GM18873 (cell line): ENCODE results near the gene FMR1.

Source experiments
- ATAC-seq: cut with Tn5 transposase; IDR thresholded peaks from one replicate; pipeline ENCODE4 v1.9.1; 2021; ENCODE audit warnings: mild to moderate bottlenecking, moderate library complexity, moderate number of reproducible peaks; ENCODE audit not compliant: unreplicated experiment, low FRiP score

The FMR1 gene

DNA sequence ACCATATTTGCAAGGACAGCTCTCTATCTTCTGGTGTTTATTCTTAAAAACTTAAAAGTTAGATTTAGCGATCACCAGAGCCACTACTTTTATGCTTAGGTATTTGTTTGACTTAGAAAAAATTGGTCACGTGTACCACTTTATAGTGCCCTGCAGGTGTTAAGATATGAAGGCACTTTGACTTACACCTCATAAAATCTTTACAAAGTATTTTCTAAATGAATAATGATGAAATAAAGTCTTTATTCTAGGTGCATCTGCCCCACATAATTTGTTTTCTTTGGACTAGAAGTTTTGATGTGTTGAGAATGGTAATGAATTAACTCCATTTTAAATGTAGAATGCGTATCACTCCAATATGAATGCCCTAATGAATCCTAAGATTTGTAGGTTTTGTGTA is 2.9 kb downstream of the FMR1 start:
- ATAC-seq: no peak

DNA sequence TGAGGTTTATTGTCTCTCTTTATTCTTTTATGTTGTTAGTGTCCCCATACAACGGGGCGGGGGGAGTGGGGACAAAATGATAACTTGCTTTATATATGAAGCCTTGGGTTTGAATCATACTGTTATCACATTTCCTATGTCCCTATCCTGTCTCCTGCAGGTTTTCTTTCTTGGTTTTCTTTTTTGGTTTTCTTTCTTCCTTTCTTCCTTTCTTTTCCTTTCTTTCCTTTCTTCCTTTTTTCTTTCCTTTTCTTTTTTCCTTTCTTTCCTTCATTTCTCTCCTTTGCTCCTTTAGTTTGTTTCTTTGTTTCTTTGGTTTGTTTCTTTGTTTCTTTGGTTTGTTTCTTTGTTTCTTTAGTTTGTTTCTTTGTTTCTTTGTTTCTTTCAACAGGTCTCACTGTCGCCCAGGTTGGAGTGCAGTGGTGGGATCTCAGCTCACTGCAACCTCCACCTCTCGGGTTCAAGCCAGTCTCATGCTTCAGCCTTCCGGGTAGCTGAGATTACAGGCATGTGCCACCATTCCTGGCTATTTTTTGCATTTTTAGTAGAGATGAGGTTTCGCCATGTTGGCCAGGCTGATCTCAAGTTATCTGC is 4.8 kb downstream of the FMR1 start:
- no peak for ATAC-seq

- ATAC-seq: peak; percentile 86
These were observed 6.3 kb downstream of the FMR1 start for GRCh38 chrX:147917700-147918695.

GRCh38 chrX:147920161-147920666 is 8.5 kb downstream of the FMR1 start:
- ATAC-seq: no peak

DNA sequence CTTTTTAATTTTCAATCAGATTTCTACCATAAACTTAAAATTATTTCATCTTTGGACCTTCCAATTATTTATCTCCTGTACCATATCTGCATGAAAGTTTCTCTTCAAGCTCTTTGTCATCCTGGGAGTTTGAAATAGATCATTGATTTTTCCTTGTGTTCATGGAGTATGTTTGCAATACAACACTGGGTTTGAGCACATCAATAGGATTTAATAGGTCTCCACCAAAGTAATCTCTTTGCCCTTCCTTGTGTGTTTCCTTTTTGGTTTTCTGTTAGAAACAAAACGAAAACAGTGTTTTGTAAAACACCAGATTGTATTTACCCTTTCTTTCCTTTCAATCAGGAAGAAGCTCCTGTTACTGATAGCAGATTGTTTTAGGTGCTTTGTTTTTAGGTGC is 11.9 kb downstream of the FMR1 start:
- ATAC-seq: no peak

DNA sequence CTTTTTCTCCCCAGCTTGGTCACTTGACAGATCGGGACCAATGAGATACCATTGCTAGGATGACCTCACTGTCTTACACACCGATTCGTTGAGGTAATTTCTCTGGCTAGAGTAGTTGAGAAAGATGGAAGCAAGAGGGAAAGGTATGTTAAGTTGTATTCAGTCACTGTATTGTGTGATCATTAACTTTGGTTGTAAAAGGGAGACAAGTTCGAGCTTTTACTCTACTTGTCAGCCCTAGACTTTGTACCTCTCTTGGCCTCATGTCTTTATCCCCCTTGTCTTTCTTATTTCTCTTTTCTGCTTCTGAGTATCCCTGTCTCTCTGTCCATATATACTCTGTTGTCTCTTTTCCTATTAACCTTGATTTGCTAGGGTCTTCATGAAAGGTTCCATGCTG is 15.5 kb downstream of the FMR1 start:
- ATAC-seq: no peak

- no peak for ATAC-seq
These were observed 22.1 kb downstream of the FMR1 start for GRCh38 chrX:147933815-147934214.

- no peak for ATAC-seq
These were observed 23.5 kb downstream of the FMR1 start for GRCh38 chrX:147935156-147935758.

- no peak for ATAC-seq
These were observed 33.6 kb downstream of the FMR1 start for GRCh38 chrX:147945286-147945685.

GRCh38 chrX:147948531-147948930 is 36.8 kb downstream of the FMR1 start:
- no peak for ATAC-seq

- no peak for ATAC-seq
These were observed 38.6 kb downstream of the FMR1 start for GRCh38 chrX:147950352-147950751.

DNA sequence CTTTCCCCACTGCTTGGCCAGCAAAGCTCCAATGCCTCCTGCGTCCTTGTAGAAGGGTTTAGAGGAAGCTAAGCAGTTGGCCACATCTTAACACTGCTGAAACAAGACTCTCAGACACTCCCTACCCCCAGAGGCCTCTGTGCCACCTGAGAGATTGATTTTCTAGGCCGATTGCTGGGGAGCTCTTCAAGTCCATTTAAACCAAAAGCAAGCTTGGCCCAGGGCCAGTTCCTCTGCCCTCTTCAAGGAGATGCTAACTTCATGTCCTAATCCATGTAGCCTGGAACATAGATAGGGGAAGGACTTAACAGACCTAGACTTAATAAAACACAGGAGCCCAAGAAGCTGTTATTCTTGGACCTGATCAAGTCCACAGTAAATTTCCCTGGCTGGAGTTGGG is 42.3 kb downstream of the FMR1 start:
- no peak for ATAC-seq

- no peak for ATAC-seq
These were observed 45.6 kb downstream of the FMR1 start for GRCh38 chrX:147957291-147957690.

DNA sequence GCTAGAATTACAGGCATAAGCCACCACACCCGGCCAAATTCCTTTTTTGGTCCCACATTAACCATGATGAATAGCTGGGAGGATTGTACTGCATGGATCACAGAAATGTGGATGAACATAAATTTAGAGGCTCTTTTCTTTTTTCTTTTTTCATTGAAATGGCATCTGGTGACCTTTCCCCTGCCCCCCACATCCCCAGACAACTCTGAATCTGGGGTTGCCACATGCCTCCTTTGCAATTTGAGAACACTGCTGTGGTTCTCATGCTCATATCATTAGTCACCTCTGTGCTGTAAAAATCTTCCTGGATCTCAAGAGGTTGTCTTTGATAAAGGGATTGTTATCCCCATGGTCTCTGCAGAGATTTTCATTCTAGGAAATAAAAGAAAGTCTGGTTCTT is 46.6 kb downstream of the FMR1 start:
- ATAC-seq: no peak

DNA sequence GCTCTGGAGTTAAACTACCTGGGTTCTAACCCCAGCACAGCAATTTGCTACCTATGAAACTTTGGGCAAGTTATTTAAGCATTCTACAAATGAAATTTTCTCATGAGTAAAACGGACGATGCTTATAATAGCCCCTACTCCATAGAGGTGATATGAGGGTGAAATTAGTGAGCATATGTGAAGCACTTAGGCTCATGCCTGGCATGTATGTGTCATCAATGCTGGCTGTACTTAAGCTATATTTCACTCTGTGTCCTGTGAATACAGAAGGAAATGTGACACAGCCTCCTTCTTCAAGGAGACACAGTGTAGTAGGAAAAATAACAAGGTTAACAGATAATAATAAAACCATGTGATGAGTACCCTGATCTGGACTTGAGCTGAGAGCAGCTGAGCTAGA is 49.0 kb downstream of the FMR1 start:
- ATAC-seq: no peak

DNA sequence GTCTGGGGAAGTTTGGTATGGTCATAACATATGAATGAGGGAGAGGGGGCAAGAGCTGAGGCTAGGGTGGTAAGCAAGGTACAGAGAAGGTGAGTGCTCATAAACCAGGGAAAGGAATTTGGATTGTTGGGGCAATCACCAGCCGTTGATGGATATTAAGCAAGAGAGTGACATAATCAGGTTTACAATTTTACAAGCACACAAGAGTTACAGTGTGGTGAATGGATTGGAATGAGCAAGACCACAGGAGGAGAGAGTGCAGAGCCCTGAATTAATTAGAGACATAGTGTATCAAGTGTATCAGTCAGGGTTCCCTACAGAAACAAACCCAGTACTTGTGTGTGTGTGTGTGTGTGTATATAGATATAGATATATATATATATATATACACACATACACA is 50.8 kb downstream of the FMR1 start:
- ATAC-seq: no peak

GRCh38 chrX:147978931-147979330 is 67.2 kb downstream of the FMR1 start:
- no peak for ATAC-seq

DNA sequence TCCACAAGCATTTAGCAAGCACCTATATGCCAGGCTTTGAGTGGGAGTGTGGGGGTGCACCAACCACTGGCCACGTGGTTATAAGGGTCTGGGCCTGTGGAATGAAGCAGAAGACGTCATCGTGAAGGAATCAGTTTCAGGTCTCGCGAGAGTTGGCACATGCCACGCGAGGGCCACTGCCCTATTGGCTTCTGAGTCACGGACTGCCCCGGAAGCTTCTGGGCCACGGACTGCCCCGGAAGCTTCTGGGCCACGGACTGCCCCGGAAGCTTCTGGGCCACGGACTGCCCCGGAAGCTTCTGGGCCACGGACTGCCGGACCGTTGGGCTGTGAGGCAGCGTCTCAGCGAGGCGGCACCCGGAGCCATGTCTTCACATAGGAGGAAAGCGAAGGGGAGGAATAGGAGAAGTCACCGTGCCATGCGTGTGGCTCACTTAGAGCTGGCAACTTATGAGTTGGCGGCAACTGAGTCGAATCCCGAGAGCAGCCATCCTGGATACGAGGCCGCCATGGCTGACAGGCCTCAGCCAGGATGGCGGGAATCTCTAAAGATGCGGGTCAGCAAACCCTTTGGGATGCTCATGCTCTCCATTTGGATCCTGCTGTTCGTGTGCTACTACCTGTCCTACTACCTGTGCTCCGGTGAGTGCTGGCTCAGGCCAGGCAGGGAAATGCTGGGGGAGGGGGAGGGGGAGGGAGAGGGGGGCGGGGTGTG is 69.5 kb downstream of the FMR1 start, which contains the start of gene FMR1NB:
Gene FMR1NB, plus strand, starts transcription at position 300 of the 715 bp plus-strand sequence. Its CDS starts 66 bp downstream, at position 366.
- ATAC-seq: no peak
